NT2/D1 (cell line): Measurements from ENCODE around the gene TMIE.

Source experiments
- SUZ12 ChIP-seq: IDR thresholded peaks from 2 replicates; pipeline ENCODE4 v1.6.1; 2011; ENCODE audit not compliant: insufficient read length, insufficient read depth; ENCODE audit errors: extremely low read depth
- YY1 ChIP-seq: IDR thresholded peaks from 2 replicates; pipeline ENCODE4 v1.6.1; 2011; ENCODE audit not compliant: insufficient read length, insufficient read depth
- ZNF274 ChIP-seq: IDR thresholded peaks from 2 replicates; pipeline ENCODE4 v1.6.1; 2011; ENCODE audit warnings: mild to moderate bottlenecking, low read depth, low read length

DNA sequence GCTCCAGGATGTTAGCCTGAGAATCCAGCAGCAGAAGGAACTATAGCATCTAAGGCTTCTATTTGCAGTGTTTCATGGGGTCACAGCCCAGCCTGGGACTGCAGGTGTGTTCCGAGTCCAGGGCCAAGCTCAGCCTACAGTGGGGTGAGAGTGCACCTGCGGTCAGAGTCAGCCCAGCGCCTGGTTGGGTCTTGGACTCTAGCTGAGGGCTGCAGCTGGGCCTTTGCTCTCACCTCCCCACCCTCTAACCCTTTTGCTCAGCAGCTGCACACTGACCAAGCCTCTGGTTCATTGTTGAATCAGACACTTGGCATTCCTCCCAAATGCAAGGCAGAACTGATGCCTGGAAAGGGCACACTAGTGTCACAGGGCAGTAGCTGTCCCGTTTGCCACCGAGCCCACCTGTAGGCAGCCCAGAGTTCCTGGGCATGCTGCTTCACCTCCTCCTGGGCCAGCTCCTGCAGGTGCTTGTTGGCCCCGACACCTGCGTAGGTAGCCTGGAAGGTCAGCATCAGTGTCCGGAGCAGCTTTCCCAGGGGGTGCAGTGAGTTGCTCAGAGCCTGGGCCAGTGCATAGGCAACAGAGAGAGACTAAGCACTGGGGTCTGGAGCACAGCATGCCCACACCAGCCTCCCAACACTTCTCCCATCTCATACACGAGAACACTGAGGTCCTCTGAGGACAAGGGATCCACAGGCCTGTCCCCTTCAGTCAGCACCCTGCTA is 25.2 kb upstream of the TMIE start:
- TF ChIP-seq YY1 (no peak), ZNF274 (no peak), SUZ12 (no peak)
